H1 (cell line): ENCODE results near the gene TPBGL. TPM values are rescaled to one million over a fixed set of nuclear protein-coding genes. Genes with fewer than 3 reads are reported as not detected.

Experiments
- CTCF ChIA-PET: fragments of 300-600 bp; sonication (Branson Sonifier 250); formaldehyde crosslinking; loops from one replicate; lab custom pipeline; 2021; ENCODE audit not compliant: partially characterized antibody; lab: Charles Lee
- POLR2A ChIA-PET: fragments of 300-600 bp; sonication (Branson Sonifier 250); formaldehyde crosslinking; loops from one replicate; lab custom pipeline; 2021; ENCODE audit warnings: inconsistent platforms; ENCODE audit not compliant: partially characterized antibody; lab: Charles Lee
- DNase-seq, 2 experiments: peaks; one replicate each; pipeline versions ENCODE4 v3.0.0 to v3.0.0-alpha.2; 2010 to 2022; ENCODE audit warnings: low spot score in 2 of 2, low read depth in 1 of 2, mixed read lengths in 1 of 2
- FAIRE-seq: peaks from 2 replicates; lab custom pipeline; 2011; peaks lifted over from hg19 to GRCh38; lab: Jason Lieb, UNC
- H2AFZ ChIP-seq: 2 replicates; pipeline ENCODE4 v1.8.1; 2012; ENCODE audit warnings: low read length, inconsistent platforms
- H2AK5ac ChIP-seq: 2 replicates; pipeline ENCODE4 v1.6.1; 2013; ENCODE audit warnings: low read depth, low read length
- H2BK120ac ChIP-seq: replicated peaks from 2 replicates; pipeline ENCODE3; 2013; ENCODE audit warnings: low read depth, low read length, inconsistent platforms
- H2BK12ac ChIP-seq: 2 replicates; pipeline ENCODE4 v1.6.1; 2013; ENCODE audit warnings: low read depth, low read length
- H2BK15ac ChIP-seq: 2 replicates; pipeline ENCODE4 v1.6.1; 2013; ENCODE audit warnings: low read length
- H2BK20ac ChIP-seq: 2 replicates; pipeline ENCODE4 v1.6.1; 2013; ENCODE audit warnings: low read length
- H2BK5ac ChIP-seq: 2 replicates; pipeline ENCODE4 v1.6.1; 2013; ENCODE audit warnings: low read depth, low read length
- H3K14ac ChIP-seq: 2 replicates; pipeline ENCODE4 v1.6.1; 2013; ENCODE audit warnings: inconsistent platforms; ENCODE audit not compliant: insufficient read length
- H3K18ac ChIP-seq: 2 replicates; pipeline ENCODE4 v1.6.1; 2013; ENCODE audit warnings: low read length; ENCODE audit errors: extremely low read depth
- H3K23ac ChIP-seq: 2 replicates; pipeline ENCODE4 v1.6.1; 2013; ENCODE audit warnings: inconsistent platforms; ENCODE audit not compliant: insufficient read length
- H3K23me2 ChIP-seq: 2 replicates; pipeline ENCODE4 v1.6.1; 2013; ENCODE audit warnings: low read depth, low read length
- H3K27ac ChIP-seq: 2 replicates; pipeline ENCODE4 v1.6.1; 2011; ENCODE audit warnings: low read depth, low read length, inconsistent platforms
- H3K27me3 ChIP-seq, 4 experiments: replicated peaks in 1 of 4; 1 replicate in 1 of 4; 2 replicates in 3 of 4; pipeline versions ENCODE4 v1.6.1 to v1.8.1; 2011 to 2013; ENCODE audit warnings: low read length in 3 of 4, mild to moderate bottlenecking in 3 of 4, inconsistent platforms in 2 of 4, mixed read lengths in 2 of 4, moderate library complexity in 1 of 4; ENCODE audit not compliant: control insufficient read depth in 3 of 4, insufficient read depth in 3 of 4; ENCODE audit errors: extremely low read depth in 1 of 4
- H3K36me3 ChIP-seq, 4 experiments: 2 replicates each; pipeline versions ENCODE4 v1.6.1 to v1.8.1; 2011 to 2013; ENCODE audit warnings: mild to moderate bottlenecking in 4 of 4, low read length in 3 of 4, moderate library complexity in 2 of 4, control low read depth in 1 of 4, inconsistent platforms in 1 of 4; ENCODE audit not compliant: insufficient read depth in 4 of 4, control insufficient read depth in 2 of 4
- H3K4ac ChIP-seq: replicated peaks from 2 replicates; pipeline ENCODE3; 2013; ENCODE audit warnings: low read length, low read depth, mixed read lengths, inconsistent platforms; ENCODE audit not compliant: insufficient read length
- H3K4me1 ChIP-seq, 4 experiments: replicated peaks in 1 of 4; 1 replicate in 1 of 4; 2 replicates in 3 of 4; pipeline versions ENCODE4 v1.6.1 to v1.8.1; 2011 to 2013; ENCODE audit warnings: low read length in 3 of 4, inconsistent platforms in 2 of 4, mixed read lengths in 1 of 4; ENCODE audit not compliant: insufficient read depth in 4 of 4, control insufficient read depth in 3 of 4
- H3K4me2 ChIP-seq, 2 experiments: 2 replicates each; pipeline versions ENCODE4 v1.6.1 to v1.8.1; 2011 to 2013; ENCODE audit warnings: low read depth in 2 of 2, low read length in 2 of 2, control low read depth in 1 of 2, inconsistent platforms in 1 of 2, mild to moderate bottlenecking in 1 of 2; ENCODE audit not compliant: insufficient read depth in 1 of 2
- H3K4me3 ChIP-seq, 4 experiments: fragments of 200-600, 300-600 bp in 1 of 4; sonication (generic), shearing (Covaris generic), sonication (Bioruptor Twin) in 1 of 4; 2 replicates each; pipeline versions ENCODE4 v1.5.1 to v1.8.1; 2011 to 2016; ENCODE audit warnings: low read length in 4 of 4, low read depth in 3 of 4, control low read depth in 2 of 4, inconsistent platforms in 2 of 4, mild to moderate bottlenecking in 2 of 4, mixed read lengths in 1 of 4, moderate library complexity in 1 of 4; ENCODE audit not compliant: insufficient read depth in 2 of 4; ENCODE audit errors: extremely low read depth in 1 of 4
- H3K56ac ChIP-seq: replicated peaks from 2 replicates; pipeline ENCODE3; 2013; ENCODE audit warnings: low read depth, mild to moderate bottlenecking, mixed read lengths, low read length, inconsistent platforms; ENCODE audit not compliant: insufficient read length
- H3K79me1 ChIP-seq: 2 replicates; pipeline ENCODE4 v1.6.1; 2013; ENCODE audit warnings: low read depth, low read length, control low read depth
- H3K79me2 ChIP-seq, 2 experiments: 2 replicates each; pipeline versions ENCODE4 v1.6.1 to v1.8.1; 2012 to 2013; ENCODE audit warnings: low read length in 2 of 2, mild to moderate bottlenecking in 2 of 2, inconsistent platforms in 1 of 2; ENCODE audit not compliant: insufficient read depth in 2 of 2, control insufficient read depth in 1 of 2
- H3K9ac ChIP-seq, 4 experiments: replicated peaks in 1 of 4; 1 replicate in 1 of 4; 2 replicates in 3 of 4; pipeline versions ENCODE4 v1.6.1 to v1.8.1; 2011 to 2013; ENCODE audit warnings: low read depth in 3 of 4, low read length in 3 of 4, control low read depth in 2 of 4, mild to moderate bottlenecking in 2 of 4, moderate library complexity in 2 of 4, inconsistent platforms in 1 of 4; ENCODE audit errors: extremely low read depth in 1 of 4
- H3K9me3 ChIP-seq, 2 experiments: 2 replicates each; pipeline versions ENCODE4 v1.6.1 to v1.8.1; 2012 to 2013; ENCODE audit warnings: mild to moderate bottlenecking in 2 of 2, moderate library complexity in 2 of 2, control low read depth in 1 of 2, inconsistent platforms in 1 of 2, low read depth in 1 of 2, low read length in 1 of 2, mixed read lengths in 1 of 2; ENCODE audit not compliant: insufficient read depth in 2 of 2
- H4K20me1 ChIP-seq, 2 experiments: replicated peaks in 1 of 2; 2 replicates each; pipeline versions ENCODE3 to v1.8.1; 2011 to 2013; ENCODE audit warnings: inconsistent platforms in 2 of 2, low read length in 2 of 2, mild to moderate bottlenecking in 1 of 2; ENCODE audit not compliant: insufficient read depth in 2 of 2, control insufficient read depth in 1 of 2
- H4K5ac ChIP-seq: 2 replicates; pipeline ENCODE4 v1.6.1; 2013; ENCODE audit warnings: low read length, low read depth, mixed read lengths, inconsistent platforms; ENCODE audit not compliant: insufficient read length
- H4K8ac ChIP-seq: 2 replicates; pipeline ENCODE4 v1.8.0; 2013; ENCODE audit warnings: mild to moderate bottlenecking, moderate library complexity, low read length, inconsistent platforms; ENCODE audit not compliant: insufficient read depth; ENCODE audit errors: extremely low read depth
- H4K91ac ChIP-seq: replicated peaks from 2 replicates; pipeline ENCODE3; 2013; ENCODE audit warnings: low read length, mixed read lengths, inconsistent platforms; ENCODE audit not compliant: insufficient read length
- BCL11A ChIP-seq, 2 experiments: IDR thresholded peaks; one replicate each; pipeline ENCODE4 v1.6.1; 2011; ENCODE audit warnings: low read depth in 2 of 2, low read length in 2 of 2, mild to moderate bottlenecking in 2 of 2
- FOSL1 ChIP-seq: IDR thresholded peaks from 2 replicates; pipeline ENCODE4 v1.6.1; 2011; ENCODE audit warnings: mild to moderate bottlenecking, low read depth, low read length, moderate library complexity; ENCODE audit not compliant: insufficient read depth
- KDM1A ChIP-seq: fragments of 200-600, 300-600 bp; sonication (generic); IDR thresholded peaks from 2 replicates; pipeline ENCODE4 v1.7.1; 2016; ENCODE audit warnings: mild to moderate bottlenecking, low read length, borderline replicate concordance
- KDM4A ChIP-seq: IDR thresholded peaks from one replicate; pipeline ENCODE4 v1.7.1; 2012; ENCODE audit warnings: low read depth, mild to moderate bottlenecking, moderate library complexity, low read length, inconsistent platforms; ENCODE audit not compliant: severe bottlenecking
- MAFK ChIP-seq: IDR thresholded peaks from 2 replicates; pipeline ENCODE4 v1.6.1; 2012; ENCODE audit warnings: low read depth, mild to moderate bottlenecking, improper control_type of control experiment, low read length
- POLR2A ChIP-seq, 2 experiments: IDR thresholded peaks; 1 replicate in 1 of 2; 2 replicates in 1 of 2; pipeline ENCODE4 v1.6.1; 2011; ENCODE audit warnings: low read depth in 2 of 2, low read length in 2 of 2, mild to moderate bottlenecking in 2 of 2; ENCODE audit errors: control extremely low read depth in 1 of 2
- RNF2 ChIP-seq: fragments of 200-900, 300-1000 bp; sonication (generic); IDR thresholded peaks from 2 replicates; pipeline ENCODE4 v1.7.1; 2016; ENCODE audit warnings: borderline replicate concordance, low read depth, mild to moderate bottlenecking, antibody characterized with exemption, low read length; ENCODE audit not compliant: poor library complexity, severe bottlenecking; ENCODE audit errors: missing control alignments
- SIN3A ChIP-seq, 2 experiments: IDR thresholded peaks in 1 of 2; conservative IDR thresholded peaks in 1 of 2; 2 replicates each; pipeline ENCODE4 v1.6.1; 2011 to 2012; ENCODE audit warnings: low read length in 2 of 2, improper control_type of control experiment in 1 of 2, low read depth in 1 of 2, mild to moderate bottlenecking in 1 of 2
- SIX5 ChIP-seq: IDR thresholded peaks from 2 replicates; pipeline ENCODE4 v1.6.1; 2011; ENCODE audit warnings: mild to moderate bottlenecking, low read depth, low read length
- TBP ChIP-seq: IDR thresholded peaks from 2 replicates; pipeline ENCODE4 v1.6.1; 2011; ENCODE audit warnings: low read depth, low read length, improper control_type of control experiment
- USF2 ChIP-seq: IDR thresholded peaks from 2 replicates; pipeline ENCODE4 v1.6.1; 2011; ENCODE audit warnings: low read length, improper control_type of control experiment
- WGBS, 2 experiments: shearing (Covaris generic) in 1 of 2; methylation state at CpG; one replicate each; pipeline versions ENCODE4 v1.1.6 to v1.1.7; 2013 to 2015; ENCODE audit warnings: low lambda C conversion rate in 2 of 2, mixed read lengths in 2 of 2, inconsistent platforms in 1 of 2, low coverage in 1 of 2, missing lambda C conversion rate in 1 of 2; ENCODE audit not compliant: insufficient replicate concordance in 2 of 2, insufficient coverage in 1 of 2, insufficient read length in 1 of 2; ENCODE audit errors: extremely low coverage in 1 of 2, missing lambda C conversion rate in 1 of 2; 5-methylcytosine and 5-hydroxymethylcytosine counted together
- polyA plus RNA-seq, 7 experiments: library from polyadenylated mRNA; depleted of rRNA in 3 of 7; stranded (reverse) in 5 of 7; unstranded in 2 of 7; fragments of >200 nt in 5 of 7; fragments of 200-250 nt in 2 of 7; gene quantifications; 1 replicate in 5 of 7; 2 replicates in 1 of 7; 4 replicates in 1 of 7; pipeline versions ENCODE4 v1.2.1 to v1.2.3, GENCODE V29; 2011 to 2013; ENCODE audit warnings: missing spikeins in 2 of 7, mixed read lengths in 2 of 7
- total RNA-seq: library from RNA; stranded (reverse); fragmentation: NEBNext Ultra II Directional; extraction: Animal tissue kit (Norgen Biotek cat#: 25700); gene quantifications from 2 replicates; pipeline ENCODE4 v1.2.1, GENCODE V29; 2021
- TF ChIP-seq, protein P1 (sequence below): IDR thresholded peaks from 2 replicates; pipeline ENCODE4 v1.6.1; 2011; ENCODE audit warnings: low read depth, mild to moderate bottlenecking, low read length; ENCODE audit not compliant: insufficient read depth

Gene TPBGL
- total and polyA plus RNA-seq, 2 of the 8 experiments (the other 6 are each of a cell fraction or from before 2014, with no cell fraction given): 0.26 to 0.37 TPM

- Histone ChIP-seq H3K23me2 (no peaks in the 10 kb centered on the region), H2BK20ac (no peak overlapping the region), H2BK15ac (no peak overlapping the region), H3K36me3 (no peaks in the 10 kb centered on the region), H2BK12ac (no peak overlapping the region), H3K9me3 (no peaks in the 10 kb centered on the region), H3K9ac (no peak overlapping the region)
- POLR2A ChIA-PET: interaction anchor here (1.5 kb wide), 1 partner anchor 126 kb away, joined by 5 read pairs; no protein-coding TSS in a partner anchor
- no peak for TF ChIP-seq SIX5
- no peak for TF ChIP-seq BCL11A (IDR thresholded peaks at IDR 0.05; ENCODE audit: low read depth in 2 of 2, low read length in 2 of 2)
- no peak for TF ChIP-seq MAFK
- no peak for TF ChIP-seq KDM1A
- TF ChIP-seq FOSL1: no peak
- no peak for TF ChIP-seq SIN3A (conservative IDR thresholded peaks at IDR 0.05 in 1 of 2, IDR thresholded peaks at IDR 0.05 in 1 of 2; ENCODE audit: low read depth in 1 of 2, low read length in 2 of 2)
- TF ChIP-seq, protein P1, sequence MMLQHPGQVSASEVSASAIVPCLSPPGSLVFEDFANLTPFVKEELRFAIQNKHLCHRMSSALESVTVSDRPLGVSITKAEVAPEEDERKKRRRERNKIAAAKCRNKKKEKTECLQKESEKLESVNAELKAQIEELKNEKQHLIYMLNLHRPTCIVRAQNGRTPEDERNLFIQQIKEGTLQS: no peak
- no peak for TF ChIP-seq TBP
- no peak for TF ChIP-seq RNF2
- TF ChIP-seq POLR2A (IDR thresholded peaks at IDR 0.05; ENCODE audit: control extremely low read depth in 1 of 2, low read depth in 2 of 2, low read length in 2 of 2): no peak
- TF ChIP-seq KDM4A: no peak
- no peak for TF ChIP-seq USF2
- TF ChIP-seq, all 59 proteins: peak for 0
- Histone ChIP-seq H3K4ac (no peak overlapping the region), H4K91ac (no peak overlapping the region), H2AK5ac (no peak overlapping the region), H3K27me3 (no peaks in the 10 kb centered on the region), H3K4me2 (no peak overlapping the region), H3K18ac (no peak overlapping the region), H3K4me1 (no peaks in the 10 kb centered on the region), H3K4me3 (no peak overlapping the region), H3K79me2 (no peaks in the 10 kb centered on the region), H2BK5ac (no peak overlapping the region), H2BK120ac (no peak overlapping the region), H3K23ac (no peak overlapping the region), H3K56ac (no peak overlapping the region), H2AFZ (no peak overlapping the region), H4K20me1 (no peaks in the 10 kb centered on the region), H3K14ac (no peak overlapping the region), H4K8ac (no peak overlapping the region), H3K79me1 (no peaks in the 10 kb centered on the region), H4K5ac (no peak overlapping the region), H3K27ac (no peak overlapping the region)
- DNase-seq (no peak), FAIRE-seq (no peak)
- WGBS, 2 experiments: 73% methylated on average over 5 of the region's 5 CpGs; no CpG with 5 or more reads in 1 of the 2 experiments
- CTCF ChIA-PET: interaction anchor here (0.6 to 18.0 kb wide), 11 partner anchors 11 to 306 kb away, joined by 3 to 327 read pairs (median 7); no protein-coding TSS in a partner anchor
These were observed 31.8 kb downstream of the TPBGL start for GRCh38 chr11:75272391-75272790.
